WTC11 (cell line): ENCODE measurements around the gene BABAM2. TPM values are rescaled to one million over a fixed set of nuclear protein-coding genes. Genes with fewer than 3 reads are reported as not detected.

Source experiments
- ATAC-seq: fragments of 200-7000 bp; cut with Tn5 transposase; 2 replicates; pipeline ENCODE4 v1.10.0; 2021; ENCODE audit warnings: mild to moderate bottlenecking, moderate library complexity
- CTCF ChIA-PET: fragments of 300-600 bp; sonication (Branson Sonifier 250); formaldehyde crosslinking; loops from one replicate; lab custom pipeline; 2021; ENCODE audit warnings: antibody characterized with exemption; lab: Charles Lee
- POLR2A ChIA-PET: fragments of 350-600 bp; sonication (Branson Sonifier 250); formaldehyde crosslinking; loops from one replicate; lab custom pipeline; 2021; ENCODE audit warnings: antibody characterized with exemption; lab: Charles Lee
- DNase-seq: peaks from one replicate; pipeline ENCODE4 v3.0.0; 2021; ENCODE audit warnings: low spot score
- H3K27ac Mint-ChIP-seq: 2 replicates; pipeline ENCODE4 v1.8.0; 2021; ENCODE audit warnings: mixed read lengths
- H3K27me3 Mint-ChIP-seq: 2 replicates; pipeline ENCODE4 v1.8.0; 2021; ENCODE audit warnings: low read depth, mild to moderate bottlenecking, moderate library complexity, mixed read lengths
- H3K36me3 Mint-ChIP-seq: 2 replicates; pipeline ENCODE4 v1.8.0; 2021; ENCODE audit warnings: mixed read lengths
- H3K4me1 Mint-ChIP-seq: 2 replicates; pipeline ENCODE4 v1.8.0; 2022; ENCODE audit warnings: mixed read lengths
- H3K4me3 Mint-ChIP-seq: 2 replicates; pipeline ENCODE4 v1.8.0; 2021; ENCODE audit warnings: mild to moderate bottlenecking, moderate library complexity, mixed read lengths
- H3K9me3 Mint-ChIP-seq: 2 replicates; pipeline ENCODE4 v1.8.0; 2021; ENCODE audit warnings: mixed read lengths
- ATF1 ChIP-seq: sonication (generic); formaldehyde crosslinking; IDR thresholded peaks from 2 replicates; pipeline ENCODE4 v1.8.1; 2023; ENCODE audit warnings: mild to moderate bottlenecking, moderate library complexity, missing genetic modification reagents
- CREM ChIP-seq: sonication (generic); formaldehyde crosslinking; IDR thresholded peaks from 2 replicates; pipeline ENCODE4 v1.8.1; 2022; ENCODE audit warnings: mild to moderate bottlenecking, missing genetic modification reagents, moderate library complexity
- CTCF ChIP-seq: fragments of 200-600 bp; IDR thresholded peaks from 2 replicates; pipeline ENCODE4 v1.8.0; 2022; ENCODE audit warnings: antibody characterized with exemption
- FOXP1 ChIP-seq: sonication (generic); formaldehyde crosslinking; IDR thresholded peaks from 2 replicates; pipeline ENCODE4 v1.8.0; 2022; ENCODE audit warnings: missing genetic modification reagents, mild to moderate bottlenecking, moderate library complexity, borderline replicate concordance
- HMGA2 ChIP-seq: fragments of 250-450 bp; sonication (Bioruptor Pico); IDR thresholded peaks from 2 replicates; pipeline ENCODE4 v1.4.0; 2021; ENCODE audit warnings: mild to moderate bottlenecking, moderate library complexity
- JAZF1 ChIP-seq: fragments of 250-450 bp; sonication (Bioruptor Pico); IDR thresholded peaks from 2 replicates; pipeline ENCODE4 v1.9.0; 2021; ENCODE audit warnings: moderate library complexity, mild to moderate bottlenecking, inconsistent platforms
- MXD4 ChIP-seq: fragments of 250-450 bp; sonication (Bioruptor Pico); IDR thresholded peaks from 2 replicates; pipeline ENCODE4 v1.8.0; 2021; ENCODE audit warnings: mild to moderate bottlenecking, moderate library complexity, borderline replicate concordance
- NR2C2 ChIP-seq: sonication (generic); formaldehyde crosslinking; IDR thresholded peaks from 2 replicates; pipeline ENCODE4 v1.8.0; 2022; ENCODE audit warnings: mild to moderate bottlenecking, missing genetic modification reagents
- RELA ChIP-seq: sonication (generic); formaldehyde crosslinking; IDR thresholded peaks from 2 replicates; pipeline ENCODE4 v1.8.1; 2022; ENCODE audit warnings: missing genetic modification reagents, mild to moderate bottlenecking, borderline replicate concordance
- SMAD3 ChIP-seq: sonication (generic); formaldehyde crosslinking; IDR thresholded peaks from 2 replicates; pipeline ENCODE4 v1.8.0; 2022; ENCODE audit warnings: missing genetic modification reagents, mild to moderate bottlenecking, borderline replicate concordance
- SMAD4 ChIP-seq: sonication (generic); formaldehyde crosslinking; IDR thresholded peaks from 2 replicates; pipeline ENCODE4 v1.8.0; 2022; ENCODE audit warnings: mild to moderate bottlenecking, missing genetic modification reagents
- STAT6 ChIP-seq: sonication (generic); formaldehyde crosslinking; conservative IDR thresholded peaks from 2 replicates; pipeline ENCODE4 v1.8.1; 2023; ENCODE audit warnings: mild to moderate bottlenecking, low read depth, missing genetic modification reagents, moderate library complexity
- USF2 ChIP-seq: sonication (generic); formaldehyde crosslinking; IDR thresholded peaks from 2 replicates; pipeline ENCODE4 v1.8.1; 2023; ENCODE audit warnings: mild to moderate bottlenecking, missing genetic modification reagents, moderate library complexity
- ZNF317 ChIP-seq: sonication (generic); formaldehyde crosslinking; IDR thresholded peaks from 2 replicates; pipeline ENCODE4 v1.8.1; 2023; ENCODE audit warnings: low read depth, mild to moderate bottlenecking, moderate library complexity, missing genetic modification reagents, borderline replicate concordance
- ZNF671 ChIP-seq: fragments of 250-450 bp; sonication (Bioruptor Pico); IDR thresholded peaks from 2 replicates; pipeline ENCODE4 v1.8.0; 2021; ENCODE audit warnings: mild to moderate bottlenecking
- total RNA-seq: library from RNA; stranded (reverse); gene quantifications from 3 replicates; pipeline ENCODE4 v1.2.3, GENCODE V29; 2021
- TF ChIP-seq, protein P1 (sequence below): fragments of 250-450 bp; sonication (Bioruptor Pico); IDR thresholded peaks from 2 replicates; pipeline ENCODE4 v1.9.0; 2021; ENCODE audit warnings: mild to moderate bottlenecking, borderline replicate concordance
- TF ChIP-seq, protein P2 (sequence below): sonication (generic); formaldehyde crosslinking; IDR thresholded peaks from 2 replicates; pipeline ENCODE4 v1.8.0; 2022; ENCODE audit warnings: mild to moderate bottlenecking, missing genetic modification reagents

BABAM2 gene
- total RNA-seq, 1 experiment from 2014 or later, result 16.5 TPM

DNA sequence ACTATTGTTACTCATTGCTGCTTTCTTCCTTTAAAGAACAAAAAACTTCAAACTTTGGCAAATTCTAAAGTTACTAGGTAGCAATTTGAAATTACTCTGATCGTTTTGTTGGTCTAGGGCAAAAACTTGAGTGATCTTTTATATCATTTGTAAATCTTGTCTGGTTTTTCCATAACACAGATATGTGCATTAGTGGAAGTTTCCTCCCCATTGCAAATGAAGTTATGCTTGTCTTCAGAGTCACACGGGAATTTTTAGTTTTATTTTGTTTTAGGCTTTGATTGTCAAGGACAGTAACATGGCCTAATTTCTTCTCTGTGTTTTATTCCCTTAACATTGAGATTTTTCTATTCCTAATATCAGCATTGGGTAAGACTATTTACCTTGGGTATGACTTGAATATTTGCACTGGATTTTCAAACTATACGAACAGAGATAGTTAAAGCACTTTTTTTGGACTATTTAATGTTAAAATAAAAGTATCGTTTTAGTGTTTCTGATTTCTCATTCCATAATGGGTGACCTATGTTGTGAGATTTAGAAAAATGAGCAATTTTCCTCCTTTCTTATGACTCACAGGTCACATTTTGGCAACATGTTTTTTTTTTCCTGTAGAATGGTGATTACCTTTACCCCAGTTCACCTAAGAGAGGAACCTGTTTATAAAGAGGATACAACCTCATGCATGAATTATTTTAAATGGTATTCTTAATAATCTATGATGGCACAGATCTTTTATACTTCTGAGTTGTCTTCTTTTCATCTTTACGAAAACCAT, 65.0 kb downstream of the BABAM2 start (continued):
- TF ChIP-seq STAT6 (CRISPR knock-in tag) (no peak), NR2C2 (no peak), CTCF (no peak), JAZF1 (CRISPR knock-in tag) (no peak)

- no peak for ATAC-seq
- Mint-ChIP-seq H3K36me3 (no peaks in the 10 kb centered on the region), H3K4me1 (0 out of 2 replicates have a peak, but pooled peaks cover 4% of the 10 kb centered on the region), H3K27me3 (no peaks in the 10 kb centered on the region)
- no peak for DNase-seq
- CTCF ChIA-PET, result no interaction called here
- TF ChIP-seq USF2 (CRISPR knock-in tag), result no peak
- TF ChIP-seq SMAD4 (CRISPR knock-in tag), result no peak
- TF ChIP-seq ZNF671 (CRISPR knock-in tag), result no peak
- TF ChIP-seq HMGA2, result no peak
- no peak for TF ChIP-seq CREM (CRISPR knock-in tag)
- TF ChIP-seq MXD4 (CRISPR knock-in tag), result no peak
- no peak for TF ChIP-seq RELA (CRISPR knock-in tag)
- no peak for TF ChIP-seq ZNF317
- no peak for TF ChIP-seq FOXP1
- no peak for TF ChIP-seq SMAD3 (CRISPR knock-in tag)
- TF ChIP-seq, protein P1, sequence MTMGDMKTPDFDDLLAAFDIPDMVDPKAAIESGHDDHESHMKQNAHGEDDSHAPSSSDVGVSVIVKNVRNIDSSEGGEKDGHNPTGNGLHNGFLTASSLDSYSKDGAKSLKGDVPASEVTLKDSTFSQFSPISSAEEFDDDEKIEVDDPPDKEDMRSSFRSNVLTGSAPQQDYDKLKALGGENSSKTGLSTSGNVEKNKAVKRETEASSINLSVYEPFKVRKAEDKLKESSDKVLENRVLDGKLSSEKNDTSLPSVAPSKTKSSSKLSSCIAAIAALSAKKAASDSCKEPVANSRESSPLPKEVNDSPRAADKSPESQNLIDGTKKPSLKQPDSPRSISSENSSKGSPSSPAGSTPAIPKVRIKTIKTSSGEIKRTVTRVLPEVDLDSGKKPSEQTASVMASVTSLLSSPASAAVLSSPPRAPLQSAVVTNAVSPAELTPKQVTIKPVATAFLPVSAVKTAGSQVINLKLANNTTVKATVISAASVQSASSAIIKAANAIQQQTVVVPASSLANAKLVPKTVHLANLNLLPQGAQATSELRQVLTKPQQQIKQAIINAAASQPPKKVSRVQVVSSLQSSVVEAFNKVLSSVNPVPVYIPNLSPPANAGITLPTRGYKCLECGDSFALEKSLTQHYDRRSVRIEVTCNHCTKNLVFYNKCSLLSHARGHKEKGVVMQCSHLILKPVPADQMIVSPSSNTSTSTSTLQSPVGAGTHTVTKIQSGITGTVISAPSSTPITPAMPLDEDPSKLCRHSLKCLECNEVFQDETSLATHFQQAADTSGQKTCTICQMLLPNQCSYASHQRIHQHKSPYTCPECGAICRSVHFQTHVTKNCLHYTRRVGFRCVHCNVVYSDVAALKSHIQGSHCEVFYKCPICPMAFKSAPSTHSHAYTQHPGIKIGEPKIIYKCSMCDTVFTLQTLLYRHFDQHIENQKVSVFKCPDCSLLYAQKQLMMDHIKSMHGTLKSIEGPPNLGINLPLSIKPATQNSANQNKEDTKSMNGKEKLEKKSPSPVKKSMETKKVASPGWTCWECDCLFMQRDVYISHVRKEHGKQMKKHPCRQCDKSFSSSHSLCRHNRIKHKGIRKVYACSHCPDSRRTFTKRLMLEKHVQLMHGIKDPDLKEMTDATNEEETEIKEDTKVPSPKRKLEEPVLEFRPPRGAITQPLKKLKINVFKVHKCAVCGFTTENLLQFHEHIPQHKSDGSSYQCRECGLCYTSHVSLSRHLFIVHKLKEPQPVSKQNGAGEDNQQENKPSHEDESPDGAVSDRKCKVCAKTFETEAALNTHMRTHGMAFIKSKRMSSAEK (CRISPR knock-in tag), result no peak
- TF ChIP-seq, protein P2, sequence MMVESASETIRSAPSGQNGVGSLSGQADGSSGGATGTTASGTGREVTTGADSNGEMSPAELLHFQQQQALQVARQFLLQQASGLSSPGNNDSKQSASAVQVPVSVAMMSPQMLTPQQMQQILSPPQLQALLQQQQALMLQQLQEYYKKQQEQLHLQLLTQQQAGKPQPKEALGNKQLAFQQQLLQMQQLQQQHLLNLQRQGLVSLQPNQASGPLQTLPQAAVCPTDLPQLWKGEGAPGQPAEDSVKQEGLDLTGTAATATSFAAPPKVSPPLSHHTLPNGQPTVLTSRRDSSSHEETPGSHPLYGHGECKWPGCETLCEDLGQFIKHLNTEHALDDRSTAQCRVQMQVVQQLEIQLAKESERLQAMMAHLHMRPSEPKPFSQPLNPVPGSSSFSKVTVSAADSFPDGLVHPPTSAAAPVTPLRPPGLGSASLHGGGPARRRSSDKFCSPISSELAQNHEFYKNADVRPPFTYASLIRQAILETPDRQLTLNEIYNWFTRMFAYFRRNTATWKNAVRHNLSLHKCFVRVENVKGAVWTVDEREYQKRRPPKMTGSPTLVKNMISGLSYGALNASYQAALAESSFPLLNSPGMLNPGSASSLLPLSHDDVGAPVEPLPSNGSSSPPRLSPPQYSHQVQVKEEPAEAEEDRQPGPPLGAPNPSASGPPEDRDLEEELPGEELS, result no peak
- TF ChIP-seq ATF1, result no peak
- TF ChIP-seq, all 79 proteins: peak for 0
- POLR2A ChIA-PET, result no interaction called here
- Mint-ChIP-seq H3K27ac (no peak overlapping the region), H3K9me3 (peaks cover 4% of the 10 kb centered on the region; the same call in 1 of the 2 replicates), H3K4me3 (no peak overlapping the region)
Measured at GRCh38 chr2:27956888-27957287, 66.4 kb downstream of the BABAM2 start.
